SJSA1 (cell line): ENCODE data around the gene ZNF710. TPM values are rescaled to one million over a fixed set of nuclear protein-coding genes. Genes with fewer than 3 reads are reported as not detected.

ENCODE experiments used
- DNase-seq, 2 experiments: peaks; one replicate each; pipeline ENCODE4 v3.0.0-alpha.2; 2015 to 2020; ENCODE audit warnings: low spot score in 2 of 2, low read depth in 1 of 2
- H3K27ac ChIP-seq: fragments of 250-450 bp; sonication (Bioruptor Pico); 2 replicates; pipeline ENCODE4 v1.5.1; 2020; ENCODE audit warnings: mild to moderate bottlenecking, moderate library complexity
- H3K27me3 ChIP-seq: fragments of 250-450 bp; sonication (Bioruptor Pico); replicated peaks from 2 replicates; pipeline ENCODE4 v1.5.1; 2020; ENCODE audit warnings: mild to moderate bottlenecking, moderate library complexity
- H3K36me3 ChIP-seq: fragments of 250-450 bp; sonication (Bioruptor Pico); 2 replicates; pipeline ENCODE4 v1.5.1; 2020; ENCODE audit warnings: mild to moderate bottlenecking
- H3K4me1 ChIP-seq: fragments of 250-450 bp; sonication (Bioruptor Pico); replicated peaks from 2 replicates; pipeline ENCODE4 v1.6.1; 2021; ENCODE audit warnings: mild to moderate bottlenecking
- H3K4me3 ChIP-seq: fragments of 250-450 bp; sonication (Bioruptor Pico); 2 replicates; pipeline ENCODE4 v1.5.1; 2020; ENCODE audit warnings: mild to moderate bottlenecking
- H3K9me3 ChIP-seq: fragments of 250-450 bp; sonication (Bioruptor Pico); replicated peaks from 2 replicates; pipeline ENCODE4 v1.5.1; 2020; ENCODE audit warnings: mild to moderate bottlenecking
- total RNA-seq: library from RNA; depleted of rRNA; stranded (reverse); fragments of >200 nt; shearing (Covaris generic); gene quantifications from 2 replicates; pipeline ENCODE4 v1.2.3, GENCODE V29; 2014; rRNA removed

The ZNF710 gene
- total RNA-seq, 1 experiment from 2014 or later = 7.3 TPM

GRCh38 chr15:90121086-90121485, 120.0 kb downstream of the ZNF710 start:
- Histone ChIP-seq H3K36me3 (no peaks in the 10 kb centered on the region), H3K27me3 (0 out of 2 replicates have a peak, but pooled peaks cover under 1% of the 10 kb centered on the region), H3K9me3 (no peaks in the 10 kb centered on the region), H3K4me1 (no peaks in the 10 kb centered on the region), H3K4me3 (no peak overlapping the region), H3K27ac (no peak overlapping the region)
- DNase-seq = no peak

- H3K4me3 ChIP-seq = no peak overlapping the region
- H3K9me3 ChIP-seq = no peaks in the 10 kb centered on the region
- 0 out of 2 replicates have a peak, but pooled peaks cover 2% of the 10 kb centered on the region for H3K27me3 ChIP-seq
- no peak for DNase-seq
- no peak overlapping the region for H3K27ac ChIP-seq
- H3K4me1 ChIP-seq = 0 out of 2 replicates have a peak, but pooled peaks cover 4% of the 10 kb centered on the region
- H3K36me3 ChIP-seq = no peaks in the 10 kb centered on the region
Observed at GRCh38 chr15:90124507-90124906, 123.4 kb downstream of the ZNF710 start.

GRCh38 chr15:90126022-90126421, 124.9 kb downstream of the ZNF710 start:
- H3K27ac ChIP-seq = no peak overlapping the region
- H3K4me3 ChIP-seq = no peak overlapping the region
- DNase-seq = no peak
- 0 out of 2 replicates have a peak, but pooled peaks cover 4% of the 10 kb centered on the region for H3K4me1 ChIP-seq
- H3K27me3 ChIP-seq = 0 out of 2 replicates have a peak, but pooled peaks cover 2% of the 10 kb centered on the region
- no peaks in the 10 kb centered on the region for H3K9me3 ChIP-seq
- no peaks in the 10 kb centered on the region for H3K36me3 ChIP-seq

GRCh38 chr15:90126596-90127435, 125.7 kb downstream of the ZNF710 start:
- Histone ChIP-seq H3K27ac (no peak overlapping the region), H3K4me1 (0 out of 2 replicates have a peak, but pooled peaks cover 4% of the 10 kb centered on the region), H3K36me3 (no peaks in the 10 kb centered on the region), H3K4me3 (no peak overlapping the region), H3K27me3 (0 out of 2 replicates have a peak, but pooled peaks cover 2% of the 10 kb centered on the region), H3K9me3 (no peaks in the 10 kb centered on the region)
- DNase-seq = no peak

GRCh38 chr15:90130291-90130690, 129.2 kb downstream of the ZNF710 start:
- Histone ChIP-seq H3K27ac (no peak overlapping the region), H3K4me1 (0 out of 2 replicates have a peak, but pooled peaks cover 4% of the 10 kb centered on the region), H3K9me3 (no peaks in the 10 kb centered on the region), H3K4me3 (no peak overlapping the region), H3K36me3 (no peaks in the 10 kb centered on the region), H3K27me3 (0 out of 2 replicates have a peak, but pooled peaks cover 2% of the 10 kb centered on the region)
- no peak for DNase-seq

Other genes with a start within 250 kb of the ZNF710 start
- not detected in 2 replicates for gene MESP2, start 225.0 kb upstream of the ZNF710 start, total RNA-seq
- gene ANPEP, start 186.5 kb upstream of the ZNF710 start, total RNA-seq = 3.2 and 5.1 TPM in 2 replicates
- 59.2 and 65.7 TPM in 2 replicates for gene AP3S2, start 107.3 kb upstream of the ZNF710 start, total RNA-seq
- 4.0 and 8.2 TPM in 2 replicates for gene ARPIN, start 88.4 kb upstream of the ZNF710 start, total RNA-seq
- gene IDH2, start 101.1 kb downstream of the ZNF710 start, total RNA-seq = 45.0 and 66.6 TPM in 2 replicates
- 5.6 and 17.8 TPM in 2 replicates for gene SEMA4B, start 200.0 kb downstream of the ZNF710 start, total RNA-seq
- gene CIB1, start 232.6 kb downstream of the ZNF710 start, total RNA-seq = 30.1 and 36.8 TPM in 2 replicates
- 2.3 and 4.3 TPM in 2 replicates for gene GDPGP1, start 232.9 kb downstream of the ZNF710 start, total RNA-seq
- not detected in 2 replicates for gene TTLL13, start 248.2 kb downstream of the ZNF710 start, total RNA-seq